GM23338 (cell line): ENCODE measurements around the gene ADGRB2. TPM values are rescaled to one million over a fixed set of nuclear protein-coding genes. Genes with fewer than 3 reads are reported as not detected.

Source experiments
- ATAC-seq: fragments of 200-7000 bp; cut with Tn5 transposase; 3 replicates; pipeline ENCODE4 v1.9.1; 2020
- DNase-seq: peaks from one replicate; pipeline ENCODE4 v3.0.0-alpha.2; 2015; ENCODE audit warnings: low spot score
- H2AFZ ChIP-seq: fragments of 200-600 bp; sonication (generic); 2 replicates; pipeline ENCODE4 v1.8.0; 2016; ENCODE audit warnings: antibody characterized with exemption, mild to moderate bottlenecking, moderate library complexity
- H3F3A ChIP-seq: fragments of 200-600 bp; sonication (generic); replicated peaks from 2 replicates; pipeline ENCODE4 v1.8.0; 2017; ENCODE audit warnings: antibody characterized with exemption, mixed run types, low read depth
- H3K27ac ChIP-seq: fragments of 200-600 bp; sonication (generic); 2 replicates; pipeline ENCODE4 v1.6.1; 2016; ENCODE audit warnings: low read depth
- H3K27me3 ChIP-seq: fragments of 200-600 bp; sonication (generic); 2 replicates; pipeline ENCODE4 v1.8.0; 2016; ENCODE audit warnings: mild to moderate bottlenecking, mixed run types, moderate library complexity; ENCODE audit not compliant: insufficient read depth
- H3K36me3 ChIP-seq: fragments of 200-600 bp; sonication (generic); 2 replicates; pipeline ENCODE4 v1.8.0; 2016; ENCODE audit warnings: mild to moderate bottlenecking; ENCODE audit not compliant: insufficient read depth
- H3K4me1 ChIP-seq: fragments of 200-600 bp; sonication (generic); 2 replicates; pipeline ENCODE4 v1.8.0; 2016; ENCODE audit warnings: mild to moderate bottlenecking, moderate library complexity; ENCODE audit not compliant: insufficient read depth
- H3K4me2 ChIP-seq: fragments of 200-600 bp; sonication (generic); 2 replicates; pipeline ENCODE4 v1.7.1; 2017; ENCODE audit warnings: mixed run types
- H3K4me3 ChIP-seq: fragments of 200-600 bp; sonication (generic); 2 replicates; pipeline ENCODE4 v1.6.1; 2016; ENCODE audit warnings: mixed run types
- H3K79me2 ChIP-seq: fragments of 200-600 bp; sonication (generic); replicated peaks from 2 replicates; pipeline ENCODE4 v1.8.0; 2017; ENCODE audit warnings: mild to moderate bottlenecking; ENCODE audit not compliant: insufficient read depth
- H3K9me2 ChIP-seq: fragments of 200-600 bp; sonication (generic); 2 replicates; pipeline ENCODE4 v1.8.0; 2017; ENCODE audit not compliant: insufficient read depth
- H4K20me1 ChIP-seq: fragments of 200-600 bp; sonication (generic); replicated peaks from 2 replicates; pipeline ENCODE4 v1.8.0; 2017; ENCODE audit warnings: mild to moderate bottlenecking; ENCODE audit not compliant: insufficient read depth
- H3K27ac Mint-ChIP-seq: 2 replicates; pipeline ENCODE4 v1.8.0; 2020; ENCODE audit warnings: inconsistent platforms, mild to moderate bottlenecking, moderate library complexity, mixed read lengths
- H3K27me3 Mint-ChIP-seq: 3 replicates; pipeline ENCODE4 v1.8.0; 2022; ENCODE audit warnings: low read depth, mild to moderate bottlenecking, moderate library complexity, mixed read lengths, inconsistent platforms; ENCODE audit not compliant: insufficient read depth, poor library complexity
- H3K36me3 Mint-ChIP-seq: 3 replicates; pipeline ENCODE4 v1.8.0; 2021; ENCODE audit warnings: low read depth, mild to moderate bottlenecking, inconsistent platforms, moderate library complexity, mixed read lengths
- H3K4me1 Mint-ChIP-seq: 3 replicates; pipeline ENCODE4 v1.8.0; 2020; ENCODE audit warnings: mild to moderate bottlenecking, inconsistent platforms, mixed read lengths
- H3K4me3 Mint-ChIP-seq: 3 replicates; pipeline ENCODE4 v1.8.0; 2021; ENCODE audit warnings: moderate library complexity, mild to moderate bottlenecking, inconsistent platforms, mixed read lengths
- H3K9me3 Mint-ChIP-seq: 3 replicates; pipeline ENCODE4 v1.8.0; 2020; ENCODE audit warnings: moderate library complexity, mild to moderate bottlenecking, inconsistent platforms, mixed read lengths
- EZH2 ChIP-seq: fragments of 200-600 bp; sonication (generic); IDR thresholded peaks from one replicate; pipeline ENCODE4 v1.8.0; 2017; ENCODE audit warnings: antibody characterized with exemption, mild to moderate bottlenecking, low read depth; ENCODE audit not compliant: unreplicated experiment
- JUNB ChIP-seq: IDR thresholded peaks from one replicate; pipeline ENCODE4 v1.6.1; 2016; ENCODE audit warnings: antibody characterized with exemption; ENCODE audit not compliant: unreplicated experiment
- POLR2AphosphoS5 ChIP-seq: IDR thresholded peaks from 2 replicates; pipeline ENCODE4 v1.6.1; 2016; ENCODE audit warnings: antibody characterized with exemption, low read depth
- STAT1 ChIP-seq: IDR thresholded peaks from one replicate; pipeline ENCODE4 v1.6.1; 2016; ENCODE audit warnings: antibody characterized with exemption; ENCODE audit not compliant: unreplicated experiment
- ZNF114 ChIP-seq: fragments of 250-450 bp; sonication (Bioruptor Pico); IDR thresholded peaks from 2 replicates; pipeline ENCODE4 v1.5.0; 2020; ENCODE audit warnings: mild to moderate bottlenecking, moderate library complexity
- ZNF331 ChIP-seq: fragments of 250-450 bp; sonication (Bioruptor Pico); IDR thresholded peaks from 2 replicates; pipeline ENCODE4 v1.5.0; 2020; ENCODE audit warnings: low read depth, mild to moderate bottlenecking, moderate library complexity
- polyA plus RNA-seq: library from polyadenylated mRNA; unstranded; fragments of >200 nt; fragmentation: Nextera tagmentation; extraction: Ambion mirVana; gene quantifications from 2 replicates; pipeline ENCODE4 v1.2.1, GENCODE V29; 2016
- total RNA-seq: library from RNA; depleted of rRNA; stranded (reverse); fragments of >200 nt; shearing (Covaris generic); gene quantifications from 2 replicates; pipeline ENCODE4 v1.2.3, GENCODE V29; 2014
- TF ChIP-seq, protein P1 (sequence below): fragments of 250-450 bp; sonication (Bioruptor Pico); IDR thresholded peaks from 2 replicates; pipeline ENCODE4 v1.5.0; 2020; ENCODE audit warnings: mild to moderate bottlenecking, moderate library complexity
- TF ChIP-seq, protein P2 (sequence below): IDR thresholded peaks from 2 replicates; pipeline ENCODE4 v1.6.1; 2016; ENCODE audit warnings: antibody characterized with exemption

ADGRB2 gene
- total and polyA plus RNA-seq, 2 experiments from 2014 or later, result 8.0 to 27.8 TPM

DNA sequence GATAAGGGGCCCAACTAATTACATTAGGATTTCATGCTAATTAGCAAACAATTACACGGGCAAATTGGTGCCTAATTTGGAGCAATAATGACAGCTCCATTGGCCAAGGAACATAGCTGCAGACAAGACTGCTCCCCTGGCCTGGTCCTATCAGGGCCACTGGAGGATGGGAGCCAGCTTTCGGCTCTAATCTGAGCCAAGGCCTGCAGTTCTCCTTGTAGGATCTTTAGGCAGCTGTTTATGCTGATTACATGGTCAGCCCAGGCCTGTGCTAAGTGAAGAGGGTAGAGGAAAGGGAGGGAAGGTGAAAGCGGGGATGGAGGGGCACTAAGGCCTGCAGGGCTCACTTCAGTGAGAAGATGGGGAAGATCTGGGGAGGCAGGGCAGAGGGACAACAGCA lies 12.4 kb upstream of the ADGRB2 start:
- Histone ChIP-seq H3K27me3 (peaks cover 45% of the 10 kb centered on the region), H3K36me3 (no peaks in the 10 kb centered on the region), H2AFZ (no peak overlapping the region), H3F3A (no peaks in the 10 kb centered on the region), H3K4me3 (no peak overlapping the region), H3K27ac (no peak overlapping the region), H4K20me1 (no peaks in the 10 kb centered on the region), H3K9me2 (no peaks in the 10 kb centered on the region), H3K4me1 (peaks cover 19% of the 10 kb centered on the region; the same call in 1 of the 2 replicates), H3K79me2 (no peaks in the 10 kb centered on the region), H3K4me2 (no peak overlapping the region)
- Mint-ChIP-seq H3K4me1 (peaks cover 33% of the 10 kb centered on the region), H3K4me3 (no peak overlapping the region), H3K9me3 (no peaks in the 10 kb centered on the region; the same call in 2 of the 3 replicates), H3K27me3 (peaks cover 50% of the 10 kb centered on the region), H3K27ac (no peak overlapping the region), H3K36me3 (no peaks in the 10 kb centered on the region; the same call in 2 of the 3 replicates)
- TF ChIP-seq STAT1 (no peak), POLR2AphosphoS5 (no peak), ZNF331 (CRISPR knock-in tag) (no peak), EZH2 (no peak), ZNF114 (CRISPR knock-in tag) (no peak), JUNB (no peak)
- TF ChIP-seq, protein P1, sequence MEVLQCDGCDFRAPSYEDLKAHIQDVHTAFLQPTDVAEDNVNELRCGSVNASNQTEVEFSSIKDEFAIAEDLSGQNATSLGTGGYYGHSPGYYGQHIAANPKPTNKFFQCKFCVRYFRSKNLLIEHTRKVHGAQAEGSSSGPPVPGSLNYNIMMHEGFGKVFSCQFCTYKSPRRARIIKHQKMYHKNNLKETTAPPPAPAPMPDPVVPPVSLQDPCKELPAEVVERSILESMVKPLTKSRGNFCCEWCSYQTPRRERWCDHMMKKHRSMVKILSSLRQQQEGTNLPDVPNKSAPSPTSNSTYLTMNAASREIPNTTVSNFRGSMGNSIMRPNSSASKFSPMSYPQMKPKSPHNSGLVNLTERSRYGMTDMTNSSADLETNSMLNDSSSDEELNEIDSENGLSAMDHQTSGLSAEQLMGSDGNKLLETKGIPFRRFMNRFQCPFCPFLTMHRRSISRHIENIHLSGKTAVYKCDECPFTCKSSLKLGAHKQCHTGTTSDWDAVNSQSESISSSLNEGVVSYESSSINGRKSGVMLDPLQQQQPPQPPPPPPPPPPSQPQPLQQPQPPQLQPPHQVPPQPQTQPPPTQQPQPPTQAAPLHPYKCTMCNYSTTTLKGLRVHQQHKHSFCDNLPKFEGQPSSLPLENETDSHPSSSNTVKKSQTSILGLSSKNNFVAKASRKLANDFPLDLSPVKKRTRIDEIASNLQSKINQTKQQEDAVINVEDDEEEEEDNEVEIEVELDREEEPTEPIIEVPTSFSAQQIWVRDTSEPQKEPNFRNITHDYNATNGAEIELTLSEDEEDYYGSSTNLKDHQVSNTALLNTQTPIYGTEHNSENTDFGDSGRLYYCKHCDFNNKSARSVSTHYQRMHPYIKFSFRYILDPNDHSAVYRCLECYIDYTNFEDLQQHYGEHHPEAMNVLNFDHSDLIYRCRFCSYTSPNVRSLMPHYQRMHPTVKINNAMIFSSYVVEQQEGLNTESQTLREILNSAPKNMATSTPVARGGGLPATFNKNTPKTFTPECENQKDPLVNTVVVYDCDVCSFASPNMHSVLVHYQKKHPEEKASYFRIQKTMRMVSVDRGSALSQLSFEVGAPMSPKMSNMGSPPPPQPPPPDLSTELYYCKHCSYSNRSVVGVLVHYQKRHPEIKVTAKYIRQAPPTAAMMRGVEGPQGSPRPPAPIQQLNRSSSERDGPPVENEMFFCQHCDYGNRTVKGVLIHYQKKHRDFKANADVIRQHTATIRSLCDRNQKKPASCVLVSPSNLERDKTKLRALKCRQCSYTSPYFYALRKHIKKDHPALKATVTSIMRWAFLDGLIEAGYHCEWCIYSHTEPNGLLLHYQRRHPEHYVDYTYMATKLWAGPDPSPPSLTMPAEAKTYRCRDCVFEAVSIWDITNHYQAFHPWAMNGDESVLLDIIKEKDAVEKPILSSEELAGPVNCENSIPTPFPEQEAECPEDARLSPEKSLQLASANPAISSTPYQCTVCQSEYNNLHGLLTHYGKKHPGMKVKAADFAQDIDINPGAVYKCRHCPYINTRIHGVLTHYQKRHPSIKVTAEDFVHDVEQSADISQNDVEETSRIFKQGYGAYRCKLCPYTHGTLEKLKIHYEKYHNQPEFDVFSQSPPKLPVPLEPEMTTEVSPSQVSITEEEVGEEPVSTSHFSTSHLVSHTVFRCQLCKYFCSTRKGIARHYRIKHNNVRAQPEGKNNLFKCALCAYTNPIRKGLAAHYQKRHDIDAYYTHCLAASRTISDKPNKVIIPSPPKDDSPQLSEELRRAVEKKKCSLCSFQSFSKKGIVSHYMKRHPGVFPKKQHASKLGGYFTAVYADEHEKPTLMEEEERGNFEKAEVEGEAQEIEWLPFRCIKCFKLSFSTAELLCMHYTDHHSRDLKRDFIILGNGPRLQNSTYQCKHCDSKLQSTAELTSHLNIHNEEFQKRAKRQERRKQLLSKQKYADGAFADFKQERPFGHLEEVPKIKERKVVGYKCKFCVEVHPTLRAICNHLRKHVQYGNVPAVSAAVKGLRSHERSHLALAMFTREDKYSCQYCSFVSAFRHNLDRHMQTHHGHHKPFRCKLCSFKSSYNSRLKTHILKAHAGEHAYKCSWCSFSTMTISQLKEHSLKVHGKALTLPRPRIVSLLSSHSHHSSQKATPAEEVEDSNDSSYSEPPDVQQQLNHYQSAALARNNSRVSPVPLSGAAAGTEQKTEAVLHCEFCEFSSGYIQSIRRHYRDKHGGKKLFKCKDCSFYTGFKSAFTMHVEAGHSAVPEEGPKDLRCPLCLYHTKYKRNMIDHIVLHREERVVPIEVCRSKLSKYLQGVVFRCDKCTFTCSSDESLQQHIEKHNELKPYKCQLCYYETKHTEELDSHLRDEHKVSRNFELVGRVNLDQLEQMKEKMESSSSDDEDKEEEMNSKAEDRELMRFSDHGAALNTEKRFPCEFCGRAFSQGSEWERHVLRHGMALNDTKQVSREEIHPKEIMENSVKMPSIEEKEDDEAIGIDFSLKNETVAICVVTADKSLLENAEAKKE (CRISPR knock-in tag), result no peak
- TF ChIP-seq, protein P2, sequence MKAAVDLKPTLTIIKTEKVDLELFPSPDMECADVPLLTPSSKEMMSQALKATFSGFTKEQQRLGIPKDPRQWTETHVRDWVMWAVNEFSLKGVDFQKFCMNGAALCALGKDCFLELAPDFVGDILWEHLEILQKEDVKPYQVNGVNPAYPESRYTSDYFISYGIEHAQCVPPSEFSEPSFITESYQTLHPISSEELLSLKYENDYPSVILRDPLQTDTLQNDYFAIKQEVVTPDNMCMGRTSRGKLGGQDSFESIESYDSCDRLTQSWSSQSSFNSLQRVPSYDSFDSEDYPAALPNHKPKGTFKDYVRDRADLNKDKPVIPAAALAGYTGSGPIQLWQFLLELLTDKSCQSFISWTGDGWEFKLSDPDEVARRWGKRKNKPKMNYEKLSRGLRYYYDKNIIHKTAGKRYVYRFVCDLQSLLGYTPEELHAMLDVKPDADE, result no peak
- ATAC-seq, result no peak
- DNase-seq, result no peak
